ENCODE data around the gene FAM171A1. TPM values are rescaled to one million over a fixed set of nuclear protein-coding genes. Genes with fewer than 3 reads are reported as not detected.
A peak's percentile ranks its signal among the peaks of the same experiment; 100 is the strongest.

FAM171A1 gene
- total RNA-seq, 2 experiments from 2014 or later = 7.0 to 8.0 TPM

DNA sequence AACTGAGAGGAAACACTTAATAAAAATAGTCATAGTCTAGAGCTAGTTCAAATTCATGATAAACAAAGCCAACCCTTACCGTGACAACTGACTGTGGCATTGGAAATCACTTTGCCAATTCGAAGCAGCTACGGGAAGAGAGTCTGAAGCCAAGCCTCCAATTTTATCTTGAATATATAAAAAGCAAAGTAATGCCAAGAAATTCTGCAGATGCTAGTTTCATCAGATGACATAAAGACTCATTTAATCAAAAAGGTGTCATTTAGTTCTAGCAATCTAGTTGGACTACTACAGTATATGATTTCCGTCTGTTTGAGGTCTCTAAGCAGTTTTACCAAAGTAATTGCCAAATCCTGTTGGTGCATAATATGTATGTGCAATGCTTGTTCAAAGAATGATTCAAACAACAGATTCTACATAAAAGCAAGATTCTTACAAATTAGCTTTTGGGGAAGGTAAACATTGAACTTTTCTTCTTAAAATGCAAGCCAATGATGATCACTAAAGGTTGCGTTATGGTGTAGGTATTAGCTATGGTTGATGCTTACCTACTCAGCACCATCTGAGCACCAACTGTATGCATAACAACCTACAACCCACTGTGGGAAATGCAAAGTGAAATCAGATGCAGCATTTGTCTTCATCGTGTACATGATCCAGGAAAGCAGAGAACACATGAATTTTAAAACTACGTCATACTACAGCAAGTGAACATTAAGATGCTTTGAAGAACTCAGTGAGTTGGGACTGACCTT is 2.8 kb downstream of the FAM171A1 start:
- ATAC-seq (ENCODE audit: low read depth) (no peak), DNase-seq (no peak)
- H3K4me1 Mint-ChIP-seq = peaks cover 4% of the 10 kb centered on the region
- H3K9me3 Mint-ChIP-seq = no peaks in the 10 kb centered on the region
- H3K36me3 Mint-ChIP-seq = no peaks in the 10 kb centered on the region
- H3K4me3 Mint-ChIP-seq = no peak overlapping the region
- POLR2A ChIA-PET = no interaction called here
- peaks cover 70% of the 10 kb centered on the region for H3K27me3 Mint-ChIP-seq
- no peak overlapping the region for H3K27ac Mint-ChIP-seq

DNA sequence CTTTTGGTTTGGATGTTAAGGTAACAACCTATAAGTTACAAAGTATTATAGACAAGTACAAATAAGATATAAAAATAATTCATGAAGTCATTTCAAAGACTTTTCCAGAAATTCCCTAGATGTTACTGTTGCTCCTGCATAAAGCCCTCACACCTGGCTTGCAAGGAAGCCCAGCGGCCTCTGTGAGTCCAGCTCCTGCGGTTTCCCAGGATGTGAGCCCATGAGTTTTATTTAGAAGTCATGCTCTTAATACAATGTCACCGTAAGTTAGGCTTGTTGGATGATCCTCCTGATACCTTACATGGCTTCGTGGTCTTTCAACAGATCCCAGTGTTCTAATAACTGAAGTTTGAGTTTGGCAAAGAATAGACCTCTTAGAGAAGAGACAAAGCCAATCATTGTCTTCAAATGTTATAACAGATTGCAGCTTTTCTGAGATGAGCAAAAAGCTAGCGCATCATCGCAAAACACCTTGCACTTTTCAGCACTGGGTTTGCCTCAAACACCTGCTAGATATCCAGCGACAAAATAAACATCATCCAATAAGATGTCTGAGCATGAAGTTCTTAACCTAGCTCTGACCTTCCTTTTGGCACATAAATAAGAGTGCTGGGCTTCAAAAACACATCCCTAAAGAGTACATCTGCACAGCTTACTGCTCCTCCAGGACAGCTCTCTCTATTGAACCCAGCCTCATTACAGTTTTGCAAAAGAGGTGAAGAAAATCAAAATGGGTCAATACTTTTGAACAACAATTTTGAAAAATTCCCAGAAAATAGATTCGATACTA is 3.6 kb downstream of the FAM171A1 start:
- no peak for DNase-seq
- Mint-ChIP-seq H3K27ac (no peak overlapping the region), H3K4me3 (no peak overlapping the region), H3K9me3 (no peaks in the 10 kb centered on the region), H3K36me3 (no peaks in the 10 kb centered on the region), H3K27me3 (peaks cover 69% of the 10 kb centered on the region), H3K4me1 (peaks cover 2% of the 10 kb centered on the region)
- no peak for ATAC-seq (ENCODE audit: low read depth)
- POLR2A ChIA-PET = no interaction called here

DNA sequence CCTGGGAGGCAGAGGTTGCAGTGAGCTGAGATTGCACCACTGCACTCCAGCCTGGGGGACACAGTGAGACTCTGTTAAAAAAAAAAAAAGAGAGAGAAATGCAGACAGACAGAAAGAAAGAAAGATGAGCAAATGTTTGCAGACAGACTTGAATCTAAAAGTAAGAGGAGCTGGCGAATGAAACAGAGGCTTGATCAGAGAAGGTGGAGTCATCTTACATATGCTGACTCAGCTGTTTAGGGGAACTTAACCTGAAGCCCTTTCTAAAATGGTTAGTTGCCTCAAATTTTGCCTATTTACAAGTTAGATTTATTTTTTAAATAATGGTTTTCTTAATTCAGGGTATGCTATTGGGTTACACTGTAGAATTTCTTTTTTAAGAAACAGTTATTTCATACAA is 5.4 kb downstream of the FAM171A1 start:
- no peak for DNase-seq
- no peak overlapping the region for H3K27ac Mint-ChIP-seq
- no peak for ATAC-seq (ENCODE audit: low read depth)
- H3K27me3 Mint-ChIP-seq = peaks cover 72% of the 10 kb centered on the region
- H3K36me3 Mint-ChIP-seq = no peaks in the 10 kb centered on the region
- H3K4me3 Mint-ChIP-seq = no peak overlapping the region
- POLR2A ChIA-PET = no interaction called here
- peaks cover 5% of the 10 kb centered on the region for H3K4me1 Mint-ChIP-seq
- H3K9me3 Mint-ChIP-seq = no peaks in the 10 kb centered on the region

DNA sequence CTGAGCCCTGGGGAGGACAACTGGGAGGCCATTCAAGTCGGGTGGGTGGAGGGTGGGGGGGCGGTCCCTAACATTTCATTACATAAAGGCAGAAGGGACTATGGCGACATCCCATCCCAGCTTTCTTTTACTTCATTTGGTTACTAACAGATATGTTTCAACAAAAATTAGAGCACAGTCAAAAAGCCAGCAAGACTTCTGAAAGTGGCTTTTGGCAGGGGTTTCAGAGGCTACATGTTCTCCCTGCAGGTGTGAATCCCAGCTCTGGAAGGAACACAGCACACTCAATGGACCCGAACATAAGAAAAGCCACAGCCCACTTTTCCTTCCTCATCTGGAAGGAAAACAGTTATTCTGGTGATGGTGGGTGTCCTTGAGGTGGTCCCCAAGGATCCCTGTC is 7.1 kb downstream of the FAM171A1 start:
- DNase-seq (no peak), ATAC-seq (ENCODE audit: low read depth) (no peak)
- Mint-ChIP-seq H3K9me3 (no peaks in the 10 kb centered on the region), H3K27me3 (peaks cover 74% of the 10 kb centered on the region), H3K4me3 (no peak overlapping the region), H3K4me1 (peaks cover 3% of the 10 kb centered on the region), H3K27ac (no peak overlapping the region), H3K36me3 (no peaks in the 10 kb centered on the region)
- POLR2A ChIA-PET = no interaction called here

DNA sequence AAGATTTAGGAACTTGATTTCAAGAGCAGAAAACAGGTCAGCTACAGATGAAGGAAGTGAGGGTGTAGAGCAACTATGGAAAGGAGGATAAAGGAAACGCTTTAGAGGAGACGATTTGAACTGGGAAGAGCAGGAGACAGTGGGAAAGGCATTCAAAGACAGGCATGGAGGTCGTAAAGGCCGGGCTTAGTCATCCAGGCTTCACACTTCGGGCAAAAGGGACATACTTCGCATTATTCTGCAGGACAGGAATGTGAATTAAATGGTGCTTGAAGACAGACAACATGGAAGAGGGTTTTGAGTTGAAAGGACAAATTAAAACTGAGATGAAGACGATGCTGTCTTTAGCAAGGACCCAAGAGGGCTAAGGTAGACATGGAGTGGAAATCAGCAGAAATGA is 8.1 kb downstream of the FAM171A1 start:
- H3K4me1 Mint-ChIP-seq = peaks cover 3% of the 10 kb centered on the region
- H3K27me3 Mint-ChIP-seq = peaks cover 72% of the 10 kb centered on the region
- H3K36me3 Mint-ChIP-seq = no peaks in the 10 kb centered on the region
- ATAC-seq (ENCODE audit: low read depth) (no peak), DNase-seq (no peak)
- no peak overlapping the region for H3K27ac Mint-ChIP-seq
- H3K4me3 Mint-ChIP-seq = no peak overlapping the region
- POLR2A ChIA-PET = no interaction called here
- no peaks in the 10 kb centered on the region for H3K9me3 Mint-ChIP-seq

DNA sequence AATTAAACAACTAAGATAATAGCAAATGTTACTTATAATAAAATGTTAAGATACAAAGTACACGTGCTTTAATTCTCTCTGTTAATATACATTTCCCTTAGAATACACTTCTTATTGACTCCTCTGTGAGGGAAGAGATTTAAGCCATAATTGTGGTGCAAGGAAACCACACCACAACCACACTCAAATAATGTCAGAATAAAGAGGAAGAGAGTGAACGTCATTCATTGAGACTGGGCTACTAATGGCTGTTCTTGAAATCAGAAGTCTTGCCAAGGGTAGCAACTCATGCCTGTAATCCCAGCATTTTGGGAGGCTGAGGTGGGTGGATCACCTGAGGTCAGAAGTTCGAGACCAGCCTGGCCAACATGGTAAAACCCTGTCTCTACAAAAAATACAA is 10.0 kb downstream of the FAM171A1 start:
- Mint-ChIP-seq H3K27me3 (peaks cover 60% of the 10 kb centered on the region), H3K36me3 (no peaks in the 10 kb centered on the region), H3K4me1 (peaks cover 3% of the 10 kb centered on the region), H3K4me3 (no peak overlapping the region), H3K9me3 (no peaks in the 10 kb centered on the region), H3K27ac (no peak overlapping the region)
- POLR2A ChIA-PET = no interaction called here
- ATAC-seq (ENCODE audit: low read depth) = peak; percentile 63
- no peak for DNase-seq

DNA sequence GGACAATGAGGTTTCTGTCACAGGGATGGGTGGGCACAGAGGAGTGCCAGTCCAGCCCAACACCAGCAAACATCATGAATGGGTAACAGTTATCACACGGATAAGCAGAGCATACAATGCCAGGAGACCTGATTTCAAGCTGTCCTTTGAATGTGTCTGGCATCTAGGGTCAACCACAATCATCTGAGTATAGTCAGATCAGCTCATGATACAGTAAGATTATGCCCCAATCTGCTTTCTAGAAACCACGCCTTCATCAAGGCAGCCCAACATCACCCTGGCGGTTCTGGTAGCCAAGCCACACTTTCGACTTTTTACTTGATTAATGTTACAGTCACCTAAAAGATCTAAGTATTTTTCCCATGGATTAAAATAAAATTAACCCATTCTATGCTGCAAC is 10.5 kb downstream of the FAM171A1 start:
- ATAC-seq (ENCODE audit: low read depth) (no peak), DNase-seq (no peak)
- POLR2A ChIA-PET = no interaction called here
- no peaks in the 10 kb centered on the region for H3K36me3 Mint-ChIP-seq
- H3K9me3 Mint-ChIP-seq = no peaks in the 10 kb centered on the region
- H3K4me3 Mint-ChIP-seq = no peak overlapping the region
- peaks cover 56% of the 10 kb centered on the region for H3K27me3 Mint-ChIP-seq
- no peak overlapping the region for H3K27ac Mint-ChIP-seq
- peaks cover 3% of the 10 kb centered on the region for H3K4me1 Mint-ChIP-seq

DNA sequence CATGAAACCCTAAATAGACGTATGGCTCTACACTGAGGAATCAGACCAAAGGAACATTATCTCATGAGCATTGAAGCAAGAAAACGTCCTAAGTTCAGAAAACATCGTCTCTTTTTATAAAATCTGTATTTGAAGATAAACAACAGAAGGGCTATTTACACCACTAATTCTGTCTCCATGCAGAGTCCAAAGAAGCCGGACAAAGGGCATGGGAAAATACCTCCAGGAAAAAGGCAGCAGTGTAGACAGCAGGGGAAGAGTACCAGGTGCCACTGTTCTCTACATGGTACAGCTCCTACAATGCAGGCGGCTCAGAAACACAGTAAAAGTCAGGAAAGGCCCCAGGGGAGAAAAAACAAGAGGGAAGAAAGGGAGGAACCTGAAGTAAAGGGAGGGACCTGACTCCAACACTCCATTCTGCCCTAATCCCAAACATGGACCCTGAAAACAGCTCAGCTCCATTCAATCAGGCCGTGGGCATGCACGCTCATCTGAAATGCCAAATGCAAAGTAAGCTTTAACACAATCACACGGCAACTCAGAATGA is 17.5 kb downstream of the FAM171A1 start:
- no peak overlapping the region for H3K27ac Mint-ChIP-seq
- POLR2A ChIA-PET = no interaction called here
- H3K4me3 Mint-ChIP-seq = no peak overlapping the region
- no peaks in the 10 kb centered on the region for H3K9me3 Mint-ChIP-seq
- H3K36me3 Mint-ChIP-seq = no peaks in the 10 kb centered on the region
- peaks cover 17% of the 10 kb centered on the region for H3K27me3 Mint-ChIP-seq
- H3K4me1 Mint-ChIP-seq = no peaks in the 10 kb centered on the region
- DNase-seq (no peak), ATAC-seq (ENCODE audit: low read depth) (no peak)

DNA sequence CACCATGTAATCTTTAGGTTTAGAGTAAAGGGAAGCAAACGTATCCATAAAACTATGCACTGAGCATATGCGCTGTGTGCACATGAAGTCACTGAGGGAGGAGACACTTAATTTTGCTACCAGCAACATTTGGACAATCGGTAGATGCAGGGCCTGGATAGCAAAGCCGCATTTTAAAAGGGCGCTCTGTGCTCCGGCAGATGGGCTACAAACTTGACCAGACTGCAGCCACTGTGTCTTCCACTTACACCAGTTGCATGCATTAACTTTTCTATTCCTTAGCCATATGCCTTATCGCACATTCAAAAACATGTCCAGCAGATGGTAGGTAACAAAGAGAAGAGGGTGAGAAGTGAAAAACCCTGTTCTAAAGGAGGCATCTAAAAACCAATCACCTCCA is 18.3 kb downstream of the FAM171A1 start:
- H3K27me3 Mint-ChIP-seq = peaks cover 15% of the 10 kb centered on the region
- no peak overlapping the region for H3K4me3 Mint-ChIP-seq
- H3K4me1 Mint-ChIP-seq = no peaks in the 10 kb centered on the region
- ATAC-seq (ENCODE audit: low read depth) = no peak
- no peak overlapping the region for H3K27ac Mint-ChIP-seq
- no peaks in the 10 kb centered on the region for H3K9me3 Mint-ChIP-seq
- no peak for DNase-seq
- no peaks in the 10 kb centered on the region for H3K36me3 Mint-ChIP-seq
- POLR2A ChIA-PET = no interaction called here

DNA sequence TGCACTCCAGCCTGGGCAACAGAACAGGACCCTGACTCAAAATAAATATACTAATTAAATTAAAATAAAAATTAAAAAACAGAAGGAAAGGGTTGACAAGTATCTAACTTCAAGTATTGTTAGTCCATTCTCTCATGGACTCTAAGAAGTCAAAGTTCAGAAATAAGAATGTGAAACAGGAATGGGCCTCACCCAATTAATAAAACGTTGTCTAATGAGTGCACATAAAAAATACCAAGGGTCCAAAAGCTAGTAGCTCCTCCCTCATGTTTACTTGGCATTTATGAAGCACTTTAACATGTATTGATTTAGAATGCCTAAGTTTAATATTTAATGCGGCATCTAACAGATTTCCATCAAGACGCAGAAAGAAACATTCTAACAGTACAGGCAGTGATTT is 18.9 kb downstream of the FAM171A1 start:
- Mint-ChIP-seq H3K27me3 (peaks cover 15% of the 10 kb centered on the region), H3K4me1 (no peaks in the 10 kb centered on the region), H3K4me3 (no peak overlapping the region), H3K9me3 (no peaks in the 10 kb centered on the region), H3K36me3 (no peaks in the 10 kb centered on the region), H3K27ac (no peak overlapping the region)
- no peak for ATAC-seq (ENCODE audit: low read depth)
- DNase-seq = no peak
- POLR2A ChIA-PET = no interaction called here

DNA sequence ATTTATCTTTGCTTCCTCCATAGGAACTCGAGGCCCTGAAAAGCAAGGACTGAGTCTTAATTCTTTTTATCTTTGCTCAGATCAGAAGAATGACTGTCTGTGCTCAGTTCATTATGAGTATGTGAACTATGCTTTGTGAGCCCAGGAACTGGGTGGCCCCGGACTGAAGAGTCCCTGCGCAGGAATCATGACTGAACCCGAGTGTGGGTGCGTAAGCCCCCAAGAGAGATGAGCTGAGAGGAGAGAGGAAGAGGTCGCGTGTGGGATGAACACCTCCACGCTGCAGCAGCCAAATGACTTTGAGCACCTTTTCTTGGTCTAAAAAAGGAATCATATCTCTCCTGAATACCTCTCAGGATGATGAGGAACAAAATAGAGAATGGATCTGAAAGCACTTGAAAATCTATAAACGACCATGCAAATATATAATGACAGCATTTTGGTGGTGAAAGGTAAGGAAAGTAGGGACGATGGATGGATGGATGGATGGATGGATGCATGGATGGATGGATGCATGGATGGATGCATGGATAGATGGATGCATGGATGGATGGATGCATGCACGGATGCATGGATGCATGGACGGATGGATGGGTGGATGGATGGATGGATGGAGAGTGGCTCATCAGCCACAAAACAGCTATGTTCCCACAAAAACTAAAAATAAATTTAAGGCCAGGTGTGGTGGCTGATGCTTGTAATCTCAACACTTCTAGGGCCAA is 19.8 kb downstream of the FAM171A1 start:
- peaks cover 13% of the 10 kb centered on the region for H3K27me3 Mint-ChIP-seq
- H3K27ac Mint-ChIP-seq = no peak overlapping the region
- H3K4me3 Mint-ChIP-seq = no peak overlapping the region
- no peaks in the 10 kb centered on the region for H3K36me3 Mint-ChIP-seq
- POLR2A ChIA-PET = no interaction called here
- no peaks in the 10 kb centered on the region for H3K4me1 Mint-ChIP-seq
- H3K9me3 Mint-ChIP-seq = no peaks in the 10 kb centered on the region
- no peak for ATAC-seq (ENCODE audit: low read depth)
- no peak for DNase-seq

DNA sequence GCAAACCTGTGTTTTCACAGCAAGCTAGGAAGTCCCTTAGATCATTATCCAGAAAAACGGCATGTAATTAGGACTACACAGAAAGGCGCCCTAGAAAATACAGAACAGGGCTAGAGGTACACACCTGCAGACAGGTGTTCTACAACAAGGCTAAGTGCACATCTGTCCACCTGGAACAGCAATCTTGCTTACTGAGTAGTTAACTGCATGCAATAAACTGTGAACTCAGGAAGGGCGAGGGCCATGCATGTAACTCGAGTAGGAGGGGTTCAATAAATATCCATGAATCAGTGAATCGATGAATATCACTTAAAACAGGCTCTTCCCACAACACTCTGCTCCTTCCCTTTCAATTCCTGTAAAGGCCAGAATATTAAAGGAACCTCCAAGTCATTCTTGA is 22.0 kb downstream of the FAM171A1 start:
- H3K36me3 Mint-ChIP-seq = no peaks in the 10 kb centered on the region
- no peak overlapping the region for H3K4me3 Mint-ChIP-seq
- no peaks in the 10 kb centered on the region for H3K9me3 Mint-ChIP-seq
- no peaks in the 10 kb centered on the region for H3K4me1 Mint-ChIP-seq
- no peak for ATAC-seq (ENCODE audit: low read depth)
- H3K27ac Mint-ChIP-seq = no peak overlapping the region
- POLR2A ChIA-PET = no interaction called here
- no peak for DNase-seq
- peaks cover 14% of the 10 kb centered on the region for H3K27me3 Mint-ChIP-seq

DNA sequence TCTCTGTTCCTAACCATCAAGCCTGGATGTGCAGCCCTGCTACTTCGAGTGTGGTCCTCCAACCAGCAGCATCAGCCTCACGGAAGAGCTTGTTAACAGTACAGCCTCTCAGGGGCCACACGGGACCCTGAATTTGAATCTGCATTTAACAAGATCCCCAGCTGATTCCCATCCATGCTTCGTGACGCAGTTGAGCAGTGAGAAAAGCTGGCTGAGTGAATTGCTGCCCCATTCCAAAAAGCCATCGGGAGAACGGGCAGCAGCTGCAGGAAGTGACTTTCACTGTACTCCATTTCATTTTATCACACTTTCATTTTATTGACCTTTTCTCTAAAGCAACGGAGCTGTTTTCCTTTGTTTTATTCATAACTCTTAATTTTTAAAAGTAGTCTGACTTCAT is 22.5 kb downstream of the FAM171A1 start:
- DNase-seq (no peak), ATAC-seq (ENCODE audit: low read depth) (no peak)
- Mint-ChIP-seq H3K27me3 (peaks cover 16% of the 10 kb centered on the region), H3K4me3 (no peak overlapping the region), H3K9me3 (no peaks in the 10 kb centered on the region), H3K36me3 (no peaks in the 10 kb centered on the region), H3K27ac (no peak overlapping the region), H3K4me1 (no peaks in the 10 kb centered on the region)
- POLR2A ChIA-PET = no interaction called here
